ENCODE measurements around the gene TRERF1.

DNA sequence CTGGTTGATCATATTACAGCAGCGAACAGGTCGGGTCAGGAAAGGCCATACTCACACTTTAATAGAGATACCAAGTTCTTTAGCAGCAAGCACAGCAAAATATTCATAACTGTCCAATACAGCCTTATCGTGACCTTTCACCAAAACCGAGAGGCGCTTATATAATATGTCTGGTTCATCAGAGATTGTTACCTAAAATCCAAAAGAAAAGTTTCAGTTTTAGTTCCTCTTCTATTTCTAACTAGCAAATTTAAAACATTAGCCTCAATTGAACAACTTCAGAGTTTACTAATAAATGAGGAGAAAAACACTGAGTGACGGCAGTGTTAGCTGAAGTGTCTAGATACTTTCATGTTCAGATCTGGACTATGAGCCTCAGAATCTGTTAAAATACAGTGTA is 240.0 kb downstream of the TRERF1 start:
- TF ChIP-seq, protein P1, sequence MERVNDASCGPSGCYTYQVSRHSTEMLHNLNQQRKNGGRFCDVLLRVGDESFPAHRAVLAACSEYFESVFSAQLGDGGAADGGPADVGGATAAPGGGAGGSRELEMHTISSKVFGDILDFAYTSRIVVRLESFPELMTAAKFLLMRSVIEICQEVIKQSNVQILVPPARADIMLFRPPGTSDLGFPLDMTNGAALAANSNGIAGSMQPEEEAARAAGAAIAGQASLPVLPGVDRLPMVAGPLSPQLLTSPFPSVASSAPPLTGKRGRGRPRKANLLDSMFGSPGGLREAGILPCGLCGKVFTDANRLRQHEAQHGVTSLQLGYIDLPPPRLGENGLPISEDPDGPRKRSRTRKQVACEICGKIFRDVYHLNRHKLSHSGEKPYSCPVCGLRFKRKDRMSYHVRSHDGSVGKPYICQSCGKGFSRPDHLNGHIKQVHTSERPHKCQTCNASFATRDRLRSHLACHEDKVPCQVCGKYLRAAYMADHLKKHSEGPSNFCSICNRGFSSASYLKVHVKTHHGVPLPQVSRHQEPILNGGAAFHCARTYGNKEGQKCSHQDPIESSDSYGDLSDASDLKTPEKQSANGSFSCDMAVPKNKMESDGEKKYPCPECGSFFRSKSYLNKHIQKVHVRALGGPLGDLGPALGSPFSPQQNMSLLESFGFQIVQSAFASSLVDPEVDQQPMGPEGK (tag by site-specific recombination; IDR thresholded peaks at IDR 0.05), result no peak
- TF ChIP-seq ZNF560 (tag by site-specific recombination; IDR thresholded peaks at IDR 0.05; ENCODE audit: borderline replicate concordance), result no peak
- TF ChIP-seq, protein P2, sequence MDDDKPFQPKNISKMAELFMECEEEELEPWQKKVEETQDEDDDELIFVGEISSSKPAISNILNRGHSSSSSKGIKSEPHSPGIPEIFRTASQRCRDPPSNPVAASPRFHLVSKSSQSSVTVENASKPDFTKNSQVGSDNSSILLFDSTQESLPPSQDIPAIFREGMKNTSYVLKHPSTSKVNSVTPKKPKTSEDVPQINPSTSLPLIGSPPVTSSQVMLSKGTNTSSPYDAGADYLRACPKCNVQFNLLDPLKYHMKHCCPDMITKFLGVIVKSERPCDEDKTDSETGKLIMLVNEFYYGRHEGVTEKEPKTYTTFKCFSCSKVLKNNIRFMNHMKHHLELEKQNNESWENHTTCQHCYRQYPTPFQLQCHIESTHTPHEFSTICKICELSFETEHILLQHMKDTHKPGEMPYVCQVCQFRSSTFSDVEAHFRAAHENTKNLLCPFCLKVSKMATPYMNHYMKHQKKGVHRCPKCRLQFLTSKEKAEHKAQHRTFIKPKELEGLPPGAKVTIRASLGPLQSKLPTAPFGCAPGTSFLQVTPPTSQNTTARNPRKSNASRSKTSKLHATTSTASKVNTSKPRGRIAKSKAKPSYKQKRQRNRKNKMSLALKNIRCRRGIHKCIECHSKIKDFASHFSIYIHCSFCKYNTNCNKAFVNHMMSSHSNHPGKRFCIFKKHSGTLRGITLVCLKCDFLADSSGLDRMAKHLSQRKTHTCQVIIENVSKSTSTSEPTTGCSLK (tag by site-specific recombination; IDR thresholded peaks at IDR 0.05), result no peak
- no peak for TF ChIP-seq CTCF (tag by site-specific recombination; IDR thresholded peaks at IDR 0.05)
- TF ChIP-seq SETDB1 (IDR thresholded peaks at IDR 0.05; ENCODE audit: insufficient read length, low read length), result no peak
- no peak for TF ChIP-seq ZBTB7A (tag by site-specific recombination; IDR thresholded peaks at IDR 0.05; ENCODE audit: low read depth)
- TF ChIP-seq ZNF777 (tag by site-specific recombination; IDR thresholded peaks at IDR 0.05; ENCODE audit: borderline replicate concordance), result no peak
- no peak for TF ChIP-seq PBX3 (CRISPR knock-in tag; IDR thresholded peaks at IDR 0.05)
- TF ChIP-seq GFI1B (tag by site-specific recombination; IDR thresholded peaks at IDR 0.05), result no peak
